GM18951 (cell line): Measurements from ENCODE around the gene SLC7A7.

Experiments used
- POLR2A ChIP-seq: IDR thresholded peaks from 4 replicates; pipeline ENCODE4 v1.6.1; 2011; ENCODE audit warnings: mild to moderate bottlenecking; ENCODE audit not compliant: insufficient read length, insufficient read depth; ENCODE audit errors: extremely low read depth
- in situ Hi-C: fragments of 300-500 bp; cut with MboI; formaldehyde crosslinking; loops from one replicate; pipeline ENCODE4 v1.12.0; 2022; ENCODE audit warnings: low sequenced_read_pairs, mixed read lengths, inconsistent platforms; ENCODE audit not compliant: unreplicated experiment

The SLC7A7 gene

GRCh38 chr14:22814941-22815713, at the start of gene SLC7A7:
TSS of gene SLC7A7 (minus strand) at chr14:22815435. CDS start at chr14:22813398, 2,037 bp downstream.
- in situ Hi-C loops, result loop anchor here (5.0 kb wide), 1 partner anchor 38 kb away; no protein-coding TSS in a partner anchor
- no peak for TF ChIP-seq POLR2A

GRCh38 chr14:22864979-22865378, 49.7 kb upstream of the SLC7A7 start:
- in situ Hi-C loops, result loop anchor here (25.0 kb wide), 1 partner anchor 478 kb away; no protein-coding TSS in a partner anchor
- no peak for TF ChIP-seq POLR2A

- in situ Hi-C loops, result loop anchor here (25.0 kb wide), 1 partner anchor 474 kb away; no protein-coding TSS in a partner anchor
- no peak for TF ChIP-seq POLR2A
Observed at GRCh38 chr14:22861651-22862050, 46.4 kb upstream of the SLC7A7 start.

GRCh38 chr14:22860377-22860776, 45.1 kb upstream of the SLC7A7 start:
- in situ Hi-C loops, result loop anchor here (25.0 kb wide), 1 partner anchor 473 kb away; no protein-coding TSS in a partner anchor

GRCh38 chr14:22856428-22856827, 41.2 kb upstream of the SLC7A7 start:
- no peak for TF ChIP-seq POLR2A
- in situ Hi-C loops, result loop anchor here (10.0 to 25.0 kb wide), 3 partner anchors 82 to 469 kb away; partner anchors contain the start of gene DAD1

- in situ Hi-C loops, result loop anchor here (10.0 to 25.0 kb wide), 3 partner anchors 80 to 468 kb away; partner anchors contain the start of gene DAD1
Observed at GRCh38 chr14:22854963-22855724, 39.9 kb upstream of the SLC7A7 start.

GRCh38 chr14:22854296-22854695, 39.1 kb upstream of the SLC7A7 start:
- in situ Hi-C loops, result loop anchor here (10.0 to 25.0 kb wide), 3 partner anchors 79 to 467 kb away; partner anchors contain the start of gene DAD1

More at GRCh38 chr14:22854963-22855724, 39.9 kb upstream of the SLC7A7 start:
- TF ChIP-seq POLR2A, result no peak

GRCh38 chr14:22852940-22853767, 37.9 kb upstream of the SLC7A7 start:
- TF ChIP-seq POLR2A, result no peak
- in situ Hi-C loops, result loop anchor here (10.0 to 25.0 kb wide), 3 partner anchors 78 to 466 kb away; partner anchors contain the start of gene DAD1

GRCh38 chr14:22852599-22852939, 37.3 kb upstream of the SLC7A7 start:
- in situ Hi-C loops, result loop anchor here (10.0 to 25.0 kb wide), 3 partner anchors 78 to 465 kb away; partner anchors contain the start of gene DAD1
- TF ChIP-seq POLR2A, result no peak

- in situ Hi-C loops, result loop anchor here (10.0 to 25.0 kb wide), 3 partner anchors 77 to 465 kb away; partner anchors contain the start of gene DAD1
Observed at GRCh38 chr14:22852178-22852577, 36.9 kb upstream of the SLC7A7 start.

- in situ Hi-C loops, result loop anchor here (10.0 to 25.0 kb wide), 3 partner anchors 76 to 464 kb away; partner anchors contain the start of gene DAD1
- TF ChIP-seq POLR2A, result no peak
Observed at GRCh38 chr14:22850944-22851764, 35.9 kb upstream of the SLC7A7 start.

- TF ChIP-seq POLR2A, result no peak
- in situ Hi-C loops, result loop anchor here (10.0 kb wide), 1 partner anchor 195 kb away; no protein-coding TSS in a partner anchor
Observed at GRCh38 chr14:22849212-22849819, 34.1 kb upstream of the SLC7A7 start.
